Lower lobe of right lung (tissue), 2 donors: Measurements from ENCODE around the gene GRIK5. TPM values are rescaled to one million over a fixed set of nuclear protein-coding genes. Genes with fewer than 3 reads are reported as not detected.
"Not testable (repeated sequence)": the region's sequence is repeated elsewhere in the genome, so short reads cannot be mapped to it uniquely, and the experiment has no call there.

Experiments used
- ATAC-seq, 2 donors: fragments of 200-7000 bp; cut with Tn5 transposase; one replicate each; pipeline ENCODE4 v1.9.1; 2020 to 2022; ENCODE audit warnings: mild to moderate bottlenecking in 2 of 2, moderate library complexity in 2 of 2
- DNase-seq: peaks from one replicate; pipeline ENCODE4 v3.0.0-alpha.2; 2020
- H3K27ac ChIP-seq: fragments of 200-600 bp; one replicate; pipeline ENCODE4 v1.8.0; 2022
- H3K27me3 ChIP-seq: fragments of 200-600 bp; one replicate; pipeline ENCODE4 v1.8.0; 2022; ENCODE audit warnings: low read depth
- H3K36me3 ChIP-seq: fragments of 200-600 bp; one replicate; pipeline ENCODE4 v1.8.0; 2022; ENCODE audit warnings: mild to moderate bottlenecking
- H3K4me1 ChIP-seq: fragments of 200-600 bp; one replicate; pipeline ENCODE4 v1.8.0; 2022
- H3K4me3 ChIP-seq: fragments of 200-600 bp; one replicate; pipeline ENCODE4 v1.8.0; 2022; ENCODE audit warnings: mild to moderate bottlenecking
- H3K9me3 ChIP-seq: fragments of 200-600 bp; one replicate; pipeline ENCODE4 v1.8.0; 2022
- CTCF ChIP-seq: fragments of 200-600 bp; IDR thresholded peaks from one replicate; pipeline ENCODE4 v1.8.0; 2022; ENCODE audit warnings: antibody characterized with exemption, mild to moderate bottlenecking
- intact Hi-C: fragments of 100-400 bp; cut with DNase I; formaldehyde crosslinking; loops from one replicate; pipeline ENCODE4 v1.11.0; 2022
- total RNA-seq: library from RNA; stranded (reverse); fragmentation: NEBNext Ultra II Directional; extraction: Animal tissue kit (Norgen Biotek cat#: 25700); gene quantifications from one replicate; pipeline ENCODE4 v1.2.1, GENCODE V29; 2021
- donor health status: DM: no; HTN: yes; CAD: no; lungs with severe emphysema.

GRIK5 gene
- total RNA-seq, 1 donor from 2014 or later: 0.41 TPM

- Histone ChIP-seq H3K27ac (no peak overlapping the region), H3K4me3 (no peak overlapping the region), H3K9me3 (peaks cover 3% of the 10 kb centered on the region), H3K36me3 (no peaks in the 10 kb centered on the region), H3K27me3 (no peaks in the 10 kb centered on the region), H3K4me1 (no peaks in the 10 kb centered on the region)
- no peak for TF ChIP-seq CTCF
- ATAC-seq (no peak), DNase-seq (no peak)
- intact Hi-C loops: no loop called here
Measured at GRCh38 chr19:42023121-42023942, 46.7 kb downstream of the GRIK5 start.

- Histone ChIP-seq H3K27ac (no peak overlapping the region), H3K4me3 (no peak overlapping the region), H3K4me1 (no peaks in the 10 kb centered on the region), H3K27me3 (no peaks in the 10 kb centered on the region), H3K36me3 (no peaks in the 10 kb centered on the region), H3K9me3 (peaks cover 3% of the 10 kb centered on the region)
- TF ChIP-seq CTCF: no peak
- no peak for DNase-seq
- no peak for ATAC-seq
- intact Hi-C loops: no loop called here
Measured at GRCh38 chr19:42022616-42023015, 47.4 kb downstream of the GRIK5 start.

- Histone ChIP-seq H3K36me3 (no peaks in the 10 kb centered on the region), H3K27me3 (no peaks in the 10 kb centered on the region), H3K4me3 (no peak overlapping the region), H3K27ac (no peak overlapping the region), H3K9me3 (peaks cover 3% of the 10 kb centered on the region), H3K4me1 (no peaks in the 10 kb centered on the region)
- TF ChIP-seq CTCF: no peak
- ATAC-seq (no peak), DNase-seq (no peak)
- intact Hi-C loops: no loop called here
Measured at GRCh38 chr19:42021185-42021584, 48.8 kb downstream of the GRIK5 start.

- intact Hi-C loops: no loop called here
- no peak for ATAC-seq
- Histone ChIP-seq H3K4me3 (no peak overlapping the region), H3K27ac (no peak overlapping the region), H3K36me3 (no peaks in the 10 kb centered on the region), H3K27me3 (no peaks in the 10 kb centered on the region), H3K4me1 (no peaks in the 10 kb centered on the region), H3K9me3 (peaks cover 3% of the 10 kb centered on the region)
- no peak for TF ChIP-seq CTCF
- no peak for DNase-seq
Measured at GRCh38 chr19:42018503-42019193, 51.4 kb downstream of the GRIK5 start.

GRCh38 chr19:42017040-42017439, 53.0 kb downstream of the GRIK5 start:
- H3K4me3 ChIP-seq: no peak overlapping the region
- no peak overlapping the region for H3K27ac ChIP-seq
- no peaks in the 10 kb centered on the region for H3K4me1 ChIP-seq
- no peak for TF ChIP-seq CTCF
- no peaks in the 10 kb centered on the region for H3K27me3 ChIP-seq
- intact Hi-C loops: no loop called here
- no peak for ATAC-seq
- H3K36me3 ChIP-seq: no peaks in the 10 kb centered on the region
- DNase-seq: no peak
- peaks cover 3% of the 10 kb centered on the region for H3K9me3 ChIP-seq

- not testable (repeated sequence) for DNase-seq, ATAC-seq
Measured at GRCh38 chr19:42012747-42013146, 57.3 kb downstream of the GRIK5 start.

More at GRCh38 chr19:42012747-42013146, 57.3 kb downstream of the GRIK5 start:
- H3K27ac ChIP-seq, H3K36me3 ChIP-seq, intact Hi-C loops, H3K27me3 ChIP-seq, H3K4me3 ChIP-seq, H3K4me1 ChIP-seq, H3K9me3 ChIP-seq: not testable (repeated sequence)
